ENCODE data around the gene ARHGEF28. TPM values are rescaled to one million over a fixed set of nuclear protein-coding genes. Genes with fewer than 3 reads are reported as not detected.

Gene ARHGEF28
- total RNA-seq, 2 donors from 2014 or later, result 0.17 to 0.53 TPM

- ATAC-seq, result no peak
- no peak overlapping the region for H3K27ac Mint-ChIP-seq
- peaks cover 8 to 11% of the 10 kb centered on the region in 2 donors for H3K4me1 Mint-ChIP-seq (ENCODE audit: low read depth in 2 of 2)
- no peaks in the 10 kb centered on the region for H3K36me3 Mint-ChIP-seq
- no peaks in the 10 kb centered on the region for H3K9me3 Mint-ChIP-seq
- H3K27me3 Mint-ChIP-seq, result no peaks in the 10 kb centered on the region
- no peak for DNase-seq (ENCODE audit: low spot score)
- no peak overlapping the region for H3K4me3 Mint-ChIP-seq
Observed at GRCh38 chr5:73673161-73673591, 47.2 kb downstream of the ARHGEF28 start.

- DNase-seq (ENCODE audit: low spot score) (no peak), ATAC-seq (no peak)
- H3K36me3 Mint-ChIP-seq, result no peaks in the 10 kb centered on the region
- H3K27ac Mint-ChIP-seq, result no peak overlapping the region
- H3K4me3 Mint-ChIP-seq, result no peak overlapping the region
- H3K4me1 Mint-ChIP-seq (ENCODE audit: low read depth in 2 of 2), result peaks cover 0 to 4% of the 10 kb centered on the region in 2 donors
- no peaks in the 10 kb centered on the region for H3K27me3 Mint-ChIP-seq
- no peaks in the 10 kb centered on the region for H3K9me3 Mint-ChIP-seq
Observed at GRCh38 chr5:73674669-73675004, 48.6 kb downstream of the ARHGEF28 start.

- no peaks in the 10 kb centered on the region for H3K9me3 Mint-ChIP-seq
- H3K4me3 Mint-ChIP-seq, result no peak overlapping the region
- no peaks in the 10 kb centered on the region for H3K36me3 Mint-ChIP-seq
- ATAC-seq (no peak), DNase-seq (ENCODE audit: low spot score) (no peak)
- no peaks in the 10 kb centered on the region for H3K4me1 Mint-ChIP-seq (ENCODE audit: low read depth in 2 of 2)
- no peak overlapping the region for H3K27ac Mint-ChIP-seq
- no peaks in the 10 kb centered on the region for H3K27me3 Mint-ChIP-seq
Observed at GRCh38 chr5:73678322-73678740, 52.3 kb downstream of the ARHGEF28 start.

- Mint-ChIP-seq H3K27ac (no peak overlapping the region), H3K36me3 (no peaks in the 10 kb centered on the region)
- no peak for ATAC-seq
Observed at GRCh38 chr5:73678807-73679206, 52.8 kb downstream of the ARHGEF28 start.

GRCh38 chr5:73682176-73682575 is 56.2 kb downstream of the ARHGEF28 start:
- ATAC-seq, result no peak

More at GRCh38 chr5:73678807-73679206, 52.8 kb downstream of the ARHGEF28 start:
- Mint-ChIP-seq H3K9me3 (no peaks in the 10 kb centered on the region), H3K4me3 (no peak overlapping the region), H3K27me3 (no peaks in the 10 kb centered on the region), H3K4me1 (ENCODE audit: low read depth in 2 of 2) (no peaks in the 10 kb centered on the region)
- DNase-seq (ENCODE audit: low spot score), result no peak

GRCh38 chr5:73684691-73685090 is 58.7 kb downstream of the ARHGEF28 start:
- DNase-seq (ENCODE audit: low spot score) (no peak), ATAC-seq (no peak)
- no peaks in the 10 kb centered on the region for H3K27me3 Mint-ChIP-seq
- no peak overlapping the region for H3K27ac Mint-ChIP-seq
- H3K4me1 Mint-ChIP-seq (ENCODE audit: low read depth in 2 of 2), result no peaks in the 10 kb centered on the region
- no peak overlapping the region for H3K4me3 Mint-ChIP-seq
- H3K9me3 Mint-ChIP-seq, result no peaks in the 10 kb centered on the region
- H3K36me3 Mint-ChIP-seq, result no peaks in the 10 kb centered on the region

More at GRCh38 chr5:73682176-73682575, 56.2 kb downstream of the ARHGEF28 start:
- no peak overlapping the region for H3K27ac Mint-ChIP-seq
- H3K4me1 Mint-ChIP-seq (ENCODE audit: low read depth in 2 of 2), result no peaks in the 10 kb centered on the region
- H3K27me3 Mint-ChIP-seq, result no peaks in the 10 kb centered on the region
- H3K4me3 Mint-ChIP-seq, result no peak overlapping the region
- H3K9me3 Mint-ChIP-seq, result no peaks in the 10 kb centered on the region
- no peak for DNase-seq (ENCODE audit: low spot score)
- no peaks in the 10 kb centered on the region for H3K36me3 Mint-ChIP-seq

- DNase-seq (ENCODE audit: low spot score), result no peak
- Mint-ChIP-seq H3K4me1 (ENCODE audit: low read depth in 2 of 2) (peaks cover 3 to 7% of the 10 kb centered on the region in 2 donors), H3K36me3 (no peaks in the 10 kb centered on the region), H3K27ac (no peak overlapping the region), H3K4me3 (no peak overlapping the region), H3K27me3 (no peaks in the 10 kb centered on the region), H3K9me3 (no peaks in the 10 kb centered on the region)
- ATAC-seq, result no peak
Observed at GRCh38 chr5:73686912-73687311, 60.9 kb downstream of the ARHGEF28 start.

- ATAC-seq, result no peak
- H3K9me3 Mint-ChIP-seq, result no peaks in the 10 kb centered on the region
- no peaks in the 10 kb centered on the region for H3K27me3 Mint-ChIP-seq
- H3K36me3 Mint-ChIP-seq, result no peaks in the 10 kb centered on the region
- DNase-seq (ENCODE audit: low spot score), result no peak
- H3K4me3 Mint-ChIP-seq, result no peak overlapping the region
- H3K27ac Mint-ChIP-seq, result no peak overlapping the region
- H3K4me1 Mint-ChIP-seq (ENCODE audit: low read depth in 2 of 2), result peaks cover 6 to 11% of the 10 kb centered on the region in 2 donors
Observed at GRCh38 chr5:73687357-73687756, 61.4 kb downstream of the ARHGEF28 start.

GRCh38 chr5:73690015-73690414 is 64.0 kb downstream of the ARHGEF28 start:
- no peak for DNase-seq (ENCODE audit: low spot score)
- H3K4me1 Mint-ChIP-seq (ENCODE audit: low read depth in 2 of 2), result peaks cover 31 to 38% of the 10 kb centered on the region in 2 donors
- no peak for ATAC-seq
- H3K27me3 Mint-ChIP-seq, result no peaks in the 10 kb centered on the region
- no peak overlapping the region for H3K4me3 Mint-ChIP-seq
- no peaks in the 10 kb centered on the region for H3K9me3 Mint-ChIP-seq
- H3K27ac Mint-ChIP-seq, result no peak overlapping the region
- H3K36me3 Mint-ChIP-seq, result no peaks in the 10 kb centered on the region

GRCh38 chr5:73691302-73692080 is 65.5 kb downstream of the ARHGEF28 start:
- Mint-ChIP-seq H3K36me3 (peaks cover 6% of the 10 kb centered on the region), H3K27me3 (no peaks in the 10 kb centered on the region), H3K4me3 (peak overlapping the region; percentile 68), H3K4me1 (ENCODE audit: low read depth in 2 of 2) (peaks cover 43 to 46% of the 10 kb centered on the region in 2 donors), H3K27ac (peak overlapping the region in 1 of 2 donors; percentile 81), H3K9me3 (peaks cover 4% of the 10 kb centered on the region)
- DNase-seq (ENCODE audit: low spot score) (no peak), ATAC-seq (no peak)

GRCh38 chr5:73692166-73692640 is 66.2 kb downstream of the ARHGEF28 start:
- Mint-ChIP-seq H3K4me3 (peak overlapping the region; percentile 68), H3K4me1 (ENCODE audit: low read depth in 2 of 2) (peaks cover 43 to 46% of the 10 kb centered on the region in 2 donors), H3K27ac (peak overlapping the region; percentile 54 to 81), H3K9me3 (peaks cover 4% of the 10 kb centered on the region), H3K27me3 (no peaks in the 10 kb centered on the region), H3K36me3 (peaks cover 6% of the 10 kb centered on the region)
- ATAC-seq (peak; percentile 56 to 84), DNase-seq (ENCODE audit: low spot score) (no peak)

- H3K4me3 Mint-ChIP-seq, result peak overlapping the region; percentile 68
- peak overlapping the region; percentile 54 to 81 for H3K27ac Mint-ChIP-seq
- H3K27me3 Mint-ChIP-seq, result no peaks in the 10 kb centered on the region
- H3K4me1 Mint-ChIP-seq (ENCODE audit: low read depth in 2 of 2), result peaks cover 46% of the 10 kb centered on the region in 2 donors
- peak; percentile 47 to 64 for ATAC-seq
- H3K9me3 Mint-ChIP-seq, result peaks cover 4% of the 10 kb centered on the region
- H3K36me3 Mint-ChIP-seq, result peaks cover 6% of the 10 kb centered on the region
- peak; percentile 69 for DNase-seq (ENCODE audit: low spot score)
Observed at GRCh38 chr5:73692981-73693380, 67.0 kb downstream of the ARHGEF28 start.

GRCh38 chr5:73693573-73694061 is 67.6 kb downstream of the ARHGEF28 start:
- peaks cover 4% of the 10 kb centered on the region for H3K9me3 Mint-ChIP-seq
- H3K4me3 Mint-ChIP-seq, result peak overlapping the region; percentile 68
- H3K4me1 Mint-ChIP-seq (ENCODE audit: low read depth in 2 of 2), result peaks cover 46 to 49% of the 10 kb centered on the region in 2 donors
- no peaks in the 10 kb centered on the region for H3K27me3 Mint-ChIP-seq
- ATAC-seq (no peak), DNase-seq (ENCODE audit: low spot score) (no peak)
- peak overlapping the region; percentile 54 to 81 for H3K27ac Mint-ChIP-seq
- H3K36me3 Mint-ChIP-seq, result peaks cover 6% of the 10 kb centered on the region

- Mint-ChIP-seq H3K36me3 (peaks cover 6% of the 10 kb centered on the region), H3K9me3 (peaks cover 4% of the 10 kb centered on the region), H3K4me1 (ENCODE audit: low read depth in 2 of 2) (peaks cover 50 to 54% of the 10 kb centered on the region in 2 donors), H3K27ac (peak overlapping the region; percentile 54 to 81), H3K27me3 (no peaks in the 10 kb centered on the region), H3K4me3 (peak overlapping the region; percentile 68)
- DNase-seq (ENCODE audit: low spot score) (peak; percentile 69), ATAC-seq (peak; percentile 93 to 95)
Observed at GRCh38 chr5:73694089-73694488, 68.1 kb downstream of the ARHGEF28 start.

Data from natural killer cell treated with Interleukin-12 subunit alpha and Interleukin-12 subunit beta and Interleukin-15 and Interleukin-18, amount 100 ng/mL, for 72 hours (primary cell).